DOHH2 (cell line): ENCODE measurements around the gene GK.

Source experiments
- H3F3A ChIP-seq: fragments of 200-600 bp; sonication (generic), shearing (Covaris generic); 2 replicates; pipeline ENCODE4 v1.6.0; 2016; ENCODE audit warnings: antibody characterized with exemption, mild to moderate bottlenecking; ENCODE audit not compliant: control insufficient read depth, insufficient read depth
- H3K27ac ChIP-seq: fragments of 200-600 bp; sonication (generic); 2 replicates; pipeline ENCODE4 v1.5.1; 2014; ENCODE audit warnings: low read depth, mild to moderate bottlenecking, low read length, moderate library complexity
- H3K27me3 ChIP-seq: fragments of 200-600 bp; sonication (generic); 2 replicates; pipeline ENCODE4 v1.6.1; 2014; ENCODE audit warnings: mild to moderate bottlenecking, low read length, mixed read lengths; ENCODE audit not compliant: control insufficient read depth
- H3K36me3 ChIP-seq: fragments of 200-600 bp; sonication (generic); 2 replicates; pipeline ENCODE4 v1.6.1; 2014; ENCODE audit warnings: mild to moderate bottlenecking, low read length, moderate library complexity, mixed read lengths; ENCODE audit not compliant: control insufficient read depth
- H3K4me1 ChIP-seq: fragments of 200-600 bp; sonication (generic); 2 replicates; pipeline ENCODE4 v1.6.1; 2014; ENCODE audit warnings: mild to moderate bottlenecking, low read length, mixed read lengths; ENCODE audit not compliant: control insufficient read depth
- H3K4me2 ChIP-seq: fragments of 200-600 bp; sonication (generic); 2 replicates; pipeline ENCODE4 v1.6.0; 2014; ENCODE audit warnings: mild to moderate bottlenecking, low read length, moderate library complexity
- H3K4me3 ChIP-seq: fragments of 200-600 bp; sonication (generic); 2 replicates; pipeline ENCODE4 v1.5.1; 2014; ENCODE audit warnings: mild to moderate bottlenecking, low read length, mixed read lengths
- H3K79me2 ChIP-seq: fragments of 200-600 bp; sonication (generic); 2 replicates; pipeline ENCODE4 v1.6.1; 2014; ENCODE audit warnings: mild to moderate bottlenecking, low read length, mixed read lengths; ENCODE audit not compliant: control insufficient read depth
- H3K9me2 ChIP-seq: fragments of 200-600 bp; sonication (generic); replicated peaks from 2 replicates; pipeline ENCODE4 v1.6.1; 2014; ENCODE audit warnings: mild to moderate bottlenecking, low read length, mixed read lengths; ENCODE audit not compliant: control insufficient read depth
- H3K9me3 ChIP-seq: fragments of 200-600 bp; sonication (generic); 2 replicates; pipeline ENCODE4 v1.6.1; 2014; ENCODE audit warnings: antibody characterized with exemption, low read length, mixed read lengths; ENCODE audit not compliant: control insufficient read depth, insufficient read depth
- H4K20me1 ChIP-seq: fragments of 200-600 bp; sonication (generic); 2 replicates; pipeline ENCODE4 v1.6.0; 2014; ENCODE audit warnings: low read depth, mild to moderate bottlenecking, antibody characterized with exemption, low read length, moderate library complexity; ENCODE audit not compliant: control insufficient read depth, insufficient read depth
- EZH2phosphoT487 ChIP-seq: fragments of 200-600 bp; sonication (generic); IDR thresholded peaks from 2 replicates; pipeline ENCODE4 v1.6.1; 2017; ENCODE audit warnings: borderline replicate concordance, mild to moderate bottlenecking, antibody characterized with exemption, low read length, moderate library complexity, mixed read lengths
- TF ChIP-seq, protein P1 (sequence below): fragments of 200-600 bp; sonication (generic); IDR thresholded peaks from one replicate; pipeline ENCODE4 v1.5.1; 2014; ENCODE audit warnings: antibody characterized with exemption, mild to moderate bottlenecking, low read depth, low read length; ENCODE audit not compliant: poor library complexity, severe bottlenecking

The GK gene

DNA sequence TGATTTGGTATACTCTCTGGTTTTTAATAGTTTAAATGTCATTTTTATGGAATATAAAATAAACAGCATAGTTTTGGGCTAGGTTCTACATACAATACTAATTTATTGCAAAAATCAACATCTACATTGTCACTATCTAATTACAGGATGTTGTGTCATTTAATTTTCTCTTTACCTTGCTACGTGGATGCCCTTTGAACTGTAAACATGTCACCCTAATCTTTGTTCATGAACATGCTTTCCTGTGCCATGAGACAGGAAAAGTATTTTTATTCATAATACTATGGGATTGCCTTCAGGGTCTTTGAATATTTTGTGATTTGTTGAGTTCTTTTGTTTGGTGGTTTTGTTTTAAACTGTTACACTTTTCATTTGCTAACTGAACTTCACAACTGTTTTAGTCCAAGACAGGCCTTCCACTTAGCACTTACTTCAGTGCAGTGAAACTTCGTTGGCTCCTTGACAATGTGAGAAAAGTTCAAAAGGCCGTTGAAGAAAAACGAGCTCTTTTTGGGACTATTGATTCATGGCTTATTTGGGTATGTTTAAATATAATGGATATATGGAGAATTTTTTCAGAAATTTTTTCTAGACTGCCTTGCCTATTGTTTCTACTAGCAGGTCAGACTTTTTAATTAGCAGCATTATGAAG is 40.9 kb downstream of the GK start:
- H3K9me2 ChIP-seq = no peaks in the 10 kb centered on the region
- H3K4me3 ChIP-seq = no peak overlapping the region
- H4K20me1 ChIP-seq = no peaks in the 10 kb centered on the region
- H3K27ac ChIP-seq = no peak overlapping the region
- no peaks in the 10 kb centered on the region for H3K9me3 ChIP-seq
- H3K36me3 ChIP-seq = peaks cover 7% of the 10 kb centered on the region; the same call in 1 of the 2 replicates
- no peak overlapping the region for H3K4me2 ChIP-seq
- no peaks in the 10 kb centered on the region for H3K4me1 ChIP-seq
- H3K27me3 ChIP-seq = no peaks in the 10 kb centered on the region
- no peak for TF ChIP-seq EZH2phosphoT487
- TF ChIP-seq, protein P1, sequence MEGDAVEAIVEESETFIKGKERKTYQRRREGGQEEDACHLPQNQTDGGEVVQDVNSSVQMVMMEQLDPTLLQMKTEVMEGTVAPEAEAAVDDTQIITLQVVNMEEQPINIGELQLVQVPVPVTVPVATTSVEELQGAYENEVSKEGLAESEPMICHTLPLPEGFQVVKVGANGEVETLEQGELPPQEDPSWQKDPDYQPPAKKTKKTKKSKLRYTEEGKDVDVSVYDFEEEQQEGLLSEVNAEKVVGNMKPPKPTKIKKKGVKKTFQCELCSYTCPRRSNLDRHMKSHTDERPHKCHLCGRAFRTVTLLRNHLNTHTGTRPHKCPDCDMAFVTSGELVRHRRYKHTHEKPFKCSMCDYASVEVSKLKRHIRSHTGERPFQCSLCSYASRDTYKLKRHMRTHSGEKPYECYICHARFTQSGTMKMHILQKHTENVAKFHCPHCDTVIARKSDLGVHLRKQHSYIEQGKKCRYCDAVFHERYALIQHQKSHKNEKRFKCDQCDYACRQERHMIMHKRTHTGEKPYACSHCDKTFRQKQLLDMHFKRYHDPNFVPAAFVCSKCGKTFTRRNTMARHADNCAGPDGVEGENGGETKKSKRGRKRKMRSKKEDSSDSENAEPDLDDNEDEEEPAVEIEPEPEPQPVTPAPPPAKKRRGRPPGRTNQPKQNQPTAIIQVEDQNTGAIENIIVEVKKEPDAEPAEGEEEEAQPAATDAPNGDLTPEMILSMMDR = no peak
- H3K79me2 ChIP-seq = no peaks in the 10 kb centered on the region
- no peaks in the 10 kb centered on the region for H3F3A ChIP-seq

DNA sequence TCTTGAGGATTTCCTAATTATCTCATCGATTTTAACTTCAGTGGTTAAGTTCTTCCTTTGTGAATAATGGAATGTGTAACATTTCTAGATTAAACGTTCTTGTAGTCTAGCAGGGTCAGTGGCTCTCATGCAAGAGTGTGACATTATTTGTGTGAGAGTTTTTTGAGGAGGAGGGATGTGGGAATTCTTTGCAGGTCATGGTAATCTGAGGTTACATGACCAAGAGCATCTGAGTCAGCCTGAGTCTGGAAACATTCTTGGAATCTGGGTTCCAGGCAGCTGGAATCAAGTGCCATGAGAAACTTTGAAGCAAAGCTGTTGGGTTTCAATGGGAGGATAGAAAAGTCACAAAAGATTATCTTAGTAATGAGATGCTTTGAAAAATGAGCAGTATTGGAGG is 49.5 kb downstream of the GK start:
- no peaks in the 10 kb centered on the region for H3K79me2 ChIP-seq
- H3K27ac ChIP-seq = no peak overlapping the region
- no peaks in the 10 kb centered on the region for H3K36me3 ChIP-seq
- TF ChIP-seq EZH2phosphoT487 = no peak
- TF ChIP-seq, protein P1 = no peak
- H3K4me2 ChIP-seq = no peak overlapping the region
- H3F3A ChIP-seq = no peaks in the 10 kb centered on the region
- no peaks in the 10 kb centered on the region for H3K27me3 ChIP-seq
- no peaks in the 10 kb centered on the region for H3K9me2 ChIP-seq
- no peaks in the 10 kb centered on the region for H4K20me1 ChIP-seq
- no peak overlapping the region for H3K4me3 ChIP-seq
- H3K4me1 ChIP-seq = no peaks in the 10 kb centered on the region
- no peaks in the 10 kb centered on the region for H3K9me3 ChIP-seq

DNA sequence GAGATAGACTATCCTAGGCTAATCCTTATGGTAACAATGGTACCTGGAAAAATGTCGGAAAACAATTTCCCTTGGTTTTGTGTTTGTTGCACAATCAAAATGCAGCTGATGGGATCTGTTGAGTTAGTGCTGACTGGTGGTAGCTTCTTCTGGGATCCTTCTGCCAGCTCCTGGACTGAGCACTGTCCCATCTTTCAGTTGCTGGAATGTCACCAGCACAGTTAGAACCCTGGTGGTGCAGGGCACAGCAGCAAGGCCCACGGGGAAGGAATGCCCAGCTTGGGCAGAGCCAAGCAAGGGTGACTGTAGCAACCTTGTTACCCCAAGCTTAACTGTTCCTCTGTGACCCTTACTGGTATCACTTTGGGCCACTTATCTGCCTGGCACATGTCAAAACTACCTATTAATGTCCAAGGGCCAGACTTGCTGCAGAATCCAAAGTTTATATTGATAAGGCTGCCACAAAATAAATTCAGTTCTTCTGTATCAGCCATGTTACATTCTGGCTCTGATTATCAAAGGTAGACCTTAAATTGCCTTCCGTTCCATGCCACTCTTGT is 53.1 kb downstream of the GK start:
- Histone ChIP-seq H3K27ac (no peak overlapping the region), H3K9me2 (no peaks in the 10 kb centered on the region), H3K4me1 (no peaks in the 10 kb centered on the region)

More for the DNA sequence above, 53.1 kb downstream of the GK start:
- Histone ChIP-seq H3K36me3 (no peaks in the 10 kb centered on the region; the same call in 1 of the 2 replicates), H3F3A (no peaks in the 10 kb centered on the region), H3K79me2 (no peaks in the 10 kb centered on the region), H3K4me3 (no peak overlapping the region), H3K4me2 (no peak overlapping the region), H3K9me3 (no peaks in the 10 kb centered on the region), H4K20me1 (no peaks in the 10 kb centered on the region), H3K27me3 (no peaks in the 10 kb centered on the region)
- TF ChIP-seq EZH2phosphoT487 = no peak
- TF ChIP-seq, protein P1 = no peak
